Measurements from ENCODE around the gene C4BPA.

DNA sequence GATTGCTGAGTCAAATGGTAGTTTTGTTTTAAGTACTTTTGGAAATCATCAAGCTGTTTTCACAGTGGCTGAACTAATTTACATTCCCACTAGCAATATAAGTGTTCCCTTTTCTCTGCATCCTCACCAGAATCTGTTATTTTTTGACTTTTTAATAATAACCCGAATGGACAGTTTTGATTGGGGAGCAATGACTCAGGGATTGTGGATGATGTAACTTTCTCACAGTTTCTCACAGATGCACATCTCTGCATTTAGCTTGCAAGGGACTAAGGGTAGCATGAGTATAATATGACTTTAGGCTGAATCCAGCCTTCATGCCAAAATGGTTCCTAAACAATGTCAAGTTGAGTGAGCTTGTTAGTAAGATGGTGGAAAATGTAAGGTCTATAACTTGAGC is 90.2 kb downstream of the C4BPA start:
- no peak for TF ChIP-seq ZNF274 (IDR thresholded peaks at IDR 0.05; ENCODE audit: low read depth, low read length)
- TF ChIP-seq YY1 (IDR thresholded peaks at IDR 0.05; ENCODE audit: insufficient read depth, insufficient read length) = no peak
